Measurements from ENCODE around the gene STRN4.

STRN4 gene, protein sequence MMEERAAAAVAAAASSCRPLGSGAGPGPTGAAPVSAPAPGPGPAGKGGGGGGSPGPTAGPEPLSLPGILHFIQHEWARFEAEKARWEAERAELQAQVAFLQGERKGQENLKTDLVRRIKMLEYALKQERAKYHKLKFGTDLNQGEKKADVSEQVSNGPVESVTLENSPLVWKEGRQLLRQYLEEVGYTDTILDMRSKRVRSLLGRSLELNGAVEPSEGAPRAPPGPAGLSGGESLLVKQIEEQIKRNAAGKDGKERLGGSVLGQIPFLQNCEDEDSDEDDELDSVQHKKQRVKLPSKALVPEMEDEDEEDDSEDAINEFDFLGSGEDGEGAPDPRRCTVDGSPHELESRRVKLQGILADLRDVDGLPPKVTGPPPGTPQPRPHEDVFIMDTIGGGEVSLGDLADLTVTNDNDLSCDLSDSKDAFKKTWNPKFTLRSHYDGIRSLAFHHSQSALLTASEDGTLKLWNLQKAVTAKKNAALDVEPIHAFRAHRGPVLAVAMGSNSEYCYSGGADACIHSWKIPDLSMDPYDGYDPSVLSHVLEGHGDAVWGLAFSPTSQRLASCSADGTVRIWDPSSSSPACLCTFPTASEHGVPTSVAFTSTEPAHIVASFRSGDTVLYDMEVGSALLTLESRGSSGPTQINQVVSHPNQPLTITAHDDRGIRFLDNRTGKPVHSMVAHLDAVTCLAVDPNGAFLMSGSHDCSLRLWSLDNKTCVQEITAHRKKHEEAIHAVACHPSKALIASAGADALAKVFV

DNA sequence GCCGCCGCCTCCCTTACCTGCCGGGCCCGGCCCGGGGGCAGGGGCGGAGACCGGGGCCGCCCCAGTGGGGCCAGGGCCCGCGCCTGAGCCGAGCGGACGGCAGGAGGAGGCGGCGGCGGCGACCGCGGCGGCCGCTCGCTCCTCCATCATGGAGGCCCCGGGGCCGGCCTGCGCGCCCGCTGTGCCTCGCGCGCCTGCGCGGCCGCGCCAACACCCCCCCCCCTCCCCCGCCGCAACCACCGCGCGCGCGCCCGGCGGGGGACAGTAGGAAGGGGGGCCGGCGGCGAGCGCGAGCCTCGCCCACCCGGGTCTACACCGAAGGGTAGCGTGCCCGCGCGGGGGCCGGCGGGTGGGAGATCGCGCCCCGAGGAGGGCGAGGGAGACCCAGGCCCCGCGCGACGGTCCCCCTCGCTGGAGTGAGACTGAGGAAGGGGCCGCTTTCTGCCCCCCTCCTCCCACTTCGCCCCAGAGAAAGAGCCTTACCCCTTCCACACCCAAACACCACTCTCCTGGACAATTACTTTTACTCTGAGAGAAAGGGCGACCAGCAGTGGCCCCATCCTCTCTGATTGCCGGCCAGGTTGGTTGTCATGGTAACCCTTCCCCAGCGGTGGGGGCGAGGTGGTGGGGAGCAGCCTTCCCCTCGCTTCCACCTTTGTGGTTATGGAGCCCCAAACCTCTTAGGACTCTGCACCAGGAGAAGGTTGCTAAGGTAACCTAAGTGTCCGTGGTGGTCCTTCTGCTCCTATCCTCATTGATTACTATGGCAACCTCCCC, at the start of gene STRN4:
TSS of gene STRN4 (minus strand) at position 170 of the 777 bp plus-strand sequence. CDS start at position 150, 20 bp downstream.
- no peaks in the 10 kb centered on the region for H3K27me3 ChIP-seq (ENCODE audit: insufficient read depth, poor library complexity, severe bottlenecking)
- DNase-seq (ENCODE audit: low spot score) (no peak), ATAC-seq (ENCODE audit: low read depth) (peak; percentile 26)
- TF ChIP-seq, protein P1, sequence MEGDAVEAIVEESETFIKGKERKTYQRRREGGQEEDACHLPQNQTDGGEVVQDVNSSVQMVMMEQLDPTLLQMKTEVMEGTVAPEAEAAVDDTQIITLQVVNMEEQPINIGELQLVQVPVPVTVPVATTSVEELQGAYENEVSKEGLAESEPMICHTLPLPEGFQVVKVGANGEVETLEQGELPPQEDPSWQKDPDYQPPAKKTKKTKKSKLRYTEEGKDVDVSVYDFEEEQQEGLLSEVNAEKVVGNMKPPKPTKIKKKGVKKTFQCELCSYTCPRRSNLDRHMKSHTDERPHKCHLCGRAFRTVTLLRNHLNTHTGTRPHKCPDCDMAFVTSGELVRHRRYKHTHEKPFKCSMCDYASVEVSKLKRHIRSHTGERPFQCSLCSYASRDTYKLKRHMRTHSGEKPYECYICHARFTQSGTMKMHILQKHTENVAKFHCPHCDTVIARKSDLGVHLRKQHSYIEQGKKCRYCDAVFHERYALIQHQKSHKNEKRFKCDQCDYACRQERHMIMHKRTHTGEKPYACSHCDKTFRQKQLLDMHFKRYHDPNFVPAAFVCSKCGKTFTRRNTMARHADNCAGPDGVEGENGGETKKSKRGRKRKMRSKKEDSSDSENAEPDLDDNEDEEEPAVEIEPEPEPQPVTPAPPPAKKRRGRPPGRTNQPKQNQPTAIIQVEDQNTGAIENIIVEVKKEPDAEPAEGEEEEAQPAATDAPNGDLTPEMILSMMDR (IDR thresholded peaks at IDR 0.05; ENCODE audit: poor library complexity, severe bottlenecking) = no peak
- peak within 1 kb of the TSS; percentile 83 for H3K27ac ChIP-seq (ENCODE audit: poor library complexity, severe bottlenecking)
- H3K36me3 ChIP-seq (ENCODE audit: low read depth) = peaks cover 29% of the 10 kb centered on the region
- no peaks in the 10 kb centered on the region for H3K9me3 ChIP-seq (ENCODE audit: severe bottlenecking)
- no peaks in the 10 kb centered on the region for H3K4me1 ChIP-seq (ENCODE audit: insufficient read depth, poor library complexity, severe bottlenecking)
- H3K4me3 ChIP-seq (ENCODE audit: severe bottlenecking) = peak within 1 kb of the TSS; percentile 100

DNA sequence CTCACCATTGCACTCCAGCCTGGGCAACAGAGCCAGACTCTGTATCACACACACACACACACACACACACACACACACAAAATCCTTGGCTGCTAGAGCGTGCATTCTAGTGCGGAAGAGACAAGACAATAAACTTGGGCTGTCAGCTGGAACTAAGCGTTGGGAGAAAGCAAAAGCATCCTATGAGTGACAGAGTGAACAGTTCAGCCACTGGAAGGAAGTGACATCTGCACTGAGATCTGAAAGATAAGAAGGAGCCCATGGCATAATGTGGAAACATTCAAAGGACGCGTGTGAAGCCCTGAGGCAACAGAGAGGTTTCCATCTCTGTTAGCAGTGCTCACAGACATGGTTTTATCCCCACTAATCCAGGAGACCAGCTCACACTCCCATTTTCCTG, 45.7 kb upstream of the STRN4 start:
- Histone ChIP-seq H3K27ac (ENCODE audit: poor library complexity, severe bottlenecking) (no peak overlapping the region), H3K27me3 (ENCODE audit: insufficient read depth, poor library complexity, severe bottlenecking) (no peaks in the 10 kb centered on the region), H3K9me3 (ENCODE audit: severe bottlenecking) (no peaks in the 10 kb centered on the region), H3K36me3 (ENCODE audit: low read depth) (peaks cover 5% of the 10 kb centered on the region), H3K4me1 (ENCODE audit: insufficient read depth, poor library complexity, severe bottlenecking) (peaks cover 23% of the 10 kb centered on the region), H3K4me3 (ENCODE audit: severe bottlenecking) (no peak overlapping the region)
- no peak for DNase-seq (ENCODE audit: low spot score)
- TF ChIP-seq, protein P1 (IDR thresholded peaks at IDR 0.05; ENCODE audit: poor library complexity, severe bottlenecking) = no peak
- no peak for ATAC-seq (ENCODE audit: low read depth)

DNA sequence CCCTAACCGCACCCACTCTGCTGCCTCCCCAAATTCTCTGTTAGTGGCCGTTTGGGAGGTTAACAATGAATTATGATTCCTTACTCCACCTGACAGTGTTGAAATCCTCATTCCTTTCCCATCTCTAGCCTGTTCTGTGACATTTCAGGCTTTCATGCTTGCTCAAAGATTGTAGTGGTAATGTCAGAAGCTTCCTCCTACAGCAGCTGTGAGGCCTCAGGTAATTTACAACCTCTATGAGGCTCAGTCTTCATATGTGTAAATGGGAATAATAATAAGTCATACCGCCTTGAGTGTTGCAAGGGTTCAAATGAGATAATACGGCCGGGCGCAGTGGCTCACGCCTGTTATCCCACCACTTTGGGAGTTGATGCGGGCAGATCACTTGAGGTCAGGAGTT, 43.1 kb upstream of the STRN4 start:
- Histone ChIP-seq H3K27ac (ENCODE audit: poor library complexity, severe bottlenecking) (no peak overlapping the region), H3K36me3 (ENCODE audit: low read depth) (peaks cover 29% of the 10 kb centered on the region), H3K9me3 (ENCODE audit: severe bottlenecking) (no peaks in the 10 kb centered on the region), H3K4me3 (ENCODE audit: severe bottlenecking) (no peak overlapping the region), H3K4me1 (ENCODE audit: insufficient read depth, poor library complexity, severe bottlenecking) (peaks cover 15% of the 10 kb centered on the region), H3K27me3 (ENCODE audit: insufficient read depth, poor library complexity, severe bottlenecking) (no peaks in the 10 kb centered on the region)
- DNase-seq (ENCODE audit: low spot score) (no peak), ATAC-seq (ENCODE audit: low read depth) (no peak)
- TF ChIP-seq, protein P1 (IDR thresholded peaks at IDR 0.05; ENCODE audit: poor library complexity, severe bottlenecking) = no peak

DNA sequence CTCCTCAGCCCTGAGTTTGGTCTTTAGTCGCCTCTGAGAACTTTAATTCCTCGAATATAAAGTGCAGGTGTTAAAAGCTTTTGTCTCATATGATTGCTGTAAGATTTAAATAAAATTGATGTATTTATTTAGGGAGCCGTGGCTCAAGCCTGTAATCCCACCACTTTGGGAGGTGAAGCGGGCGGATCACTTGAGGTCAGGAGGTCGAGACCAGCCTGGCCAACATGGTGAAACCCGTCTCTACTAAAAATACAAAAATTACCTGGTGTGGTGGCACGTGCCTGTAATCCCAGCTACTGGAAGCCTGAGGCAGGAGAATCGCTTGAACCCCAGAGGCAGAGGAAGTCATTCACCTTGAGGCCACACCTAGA, 42.7 kb upstream of the STRN4 start:
- no peaks in the 10 kb centered on the region for H3K9me3 ChIP-seq (ENCODE audit: severe bottlenecking)
- peaks cover 19% of the 10 kb centered on the region for H3K4me1 ChIP-seq (ENCODE audit: insufficient read depth, poor library complexity, severe bottlenecking)
- no peak overlapping the region for H3K4me3 ChIP-seq (ENCODE audit: severe bottlenecking)
- TF ChIP-seq, protein P1 (IDR thresholded peaks at IDR 0.05; ENCODE audit: poor library complexity, severe bottlenecking) = no peak
- no peak for DNase-seq (ENCODE audit: low spot score)
- no peak overlapping the region for H3K27ac ChIP-seq (ENCODE audit: poor library complexity, severe bottlenecking)
- H3K36me3 ChIP-seq (ENCODE audit: low read depth) = peaks cover 33% of the 10 kb centered on the region
- no peaks in the 10 kb centered on the region for H3K27me3 ChIP-seq (ENCODE audit: insufficient read depth, poor library complexity, severe bottlenecking)
- ATAC-seq (ENCODE audit: low read depth) = no peak
